Mammary epithelial cell (primary cell): ENCODE measurements around the gene DSCAM.

Experiments
- EZH2 ChIP-seq: IDR thresholded peaks from 2 replicates; pipeline ENCODE4 v1.6.1; 2012; ENCODE audit warnings: low read length, inconsistent platforms, borderline replicate concordance
- TF ChIP-seq, protein P1 (sequence below), 2 donors: IDR thresholded peaks in 1 of 2; conservative IDR thresholded peaks in 1 of 2; 2 replicates each; pipeline ENCODE4 v1.5.1; 2011 to 2012; ENCODE audit warnings: inconsistent platforms in 2 of 2, low read length in 2 of 2, mild to moderate bottlenecking in 2 of 2, control low read depth in 1 of 2, low read depth in 1 of 2; ENCODE audit not compliant: insufficient read depth in 1 of 2; ENCODE audit errors: extremely low read depth in 1 of 2

DNA sequence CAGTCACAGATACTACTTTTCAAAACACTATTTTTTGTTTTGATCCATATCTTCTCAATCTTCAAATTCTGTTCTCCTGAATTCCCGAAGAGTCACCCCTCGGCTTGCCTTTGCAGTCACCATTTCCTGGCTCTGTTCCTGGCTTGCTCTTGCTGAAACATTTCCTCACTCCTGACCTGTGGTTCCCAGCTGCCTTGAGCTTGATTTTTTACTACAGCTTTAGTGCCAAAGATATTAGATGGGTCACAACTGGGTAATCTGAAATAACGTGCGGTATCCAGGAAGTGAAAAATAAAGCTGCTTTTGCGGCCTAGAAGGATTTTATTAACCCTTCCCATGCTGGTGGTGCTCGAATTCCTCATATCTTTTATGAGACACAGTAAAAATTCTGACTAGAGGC, 660.9 kb downstream of the DSCAM start:
- TF ChIP-seq, protein P1, sequence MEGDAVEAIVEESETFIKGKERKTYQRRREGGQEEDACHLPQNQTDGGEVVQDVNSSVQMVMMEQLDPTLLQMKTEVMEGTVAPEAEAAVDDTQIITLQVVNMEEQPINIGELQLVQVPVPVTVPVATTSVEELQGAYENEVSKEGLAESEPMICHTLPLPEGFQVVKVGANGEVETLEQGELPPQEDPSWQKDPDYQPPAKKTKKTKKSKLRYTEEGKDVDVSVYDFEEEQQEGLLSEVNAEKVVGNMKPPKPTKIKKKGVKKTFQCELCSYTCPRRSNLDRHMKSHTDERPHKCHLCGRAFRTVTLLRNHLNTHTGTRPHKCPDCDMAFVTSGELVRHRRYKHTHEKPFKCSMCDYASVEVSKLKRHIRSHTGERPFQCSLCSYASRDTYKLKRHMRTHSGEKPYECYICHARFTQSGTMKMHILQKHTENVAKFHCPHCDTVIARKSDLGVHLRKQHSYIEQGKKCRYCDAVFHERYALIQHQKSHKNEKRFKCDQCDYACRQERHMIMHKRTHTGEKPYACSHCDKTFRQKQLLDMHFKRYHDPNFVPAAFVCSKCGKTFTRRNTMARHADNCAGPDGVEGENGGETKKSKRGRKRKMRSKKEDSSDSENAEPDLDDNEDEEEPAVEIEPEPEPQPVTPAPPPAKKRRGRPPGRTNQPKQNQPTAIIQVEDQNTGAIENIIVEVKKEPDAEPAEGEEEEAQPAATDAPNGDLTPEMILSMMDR (conservative IDR thresholded peaks at IDR 0.05 in 1 of 2, IDR thresholded peaks at IDR 0.05 in 1 of 2; ENCODE audit: extremely low read depth in 1 of 2, insufficient read depth in 1 of 2, low read depth in 1 of 2, low read length in 2 of 2) = no peak
- no peak for TF ChIP-seq EZH2
